Testis (tissue), 2 donors: ENCODE data around the gene LACTB.

Experiments used
- POLR2A ChIP-seq: fragments of 450-650 bp; IDR thresholded peaks from one replicate; pipeline ENCODE4 v1.6.1; 2017; ENCODE audit warnings: antibody characterized with exemption, mild to moderate bottlenecking, moderate library complexity
- TF ChIP-seq, protein P1 (sequence below), 3 experiments: fragments of 450-650 bp in 2 of 3; fragments of 200-600 bp in 1 of 3; sonication (generic) in 1 of 3; IDR thresholded peaks; one replicate each; pipeline ENCODE4 v1.5.1; 2016 to 2019; ENCODE audit warnings: antibody characterized with exemption in 3 of 3, mild to moderate bottlenecking in 2 of 3, moderate library complexity in 1 of 3

- TF ChIP-seq POLR2A = no peak
- TF ChIP-seq, protein P1, sequence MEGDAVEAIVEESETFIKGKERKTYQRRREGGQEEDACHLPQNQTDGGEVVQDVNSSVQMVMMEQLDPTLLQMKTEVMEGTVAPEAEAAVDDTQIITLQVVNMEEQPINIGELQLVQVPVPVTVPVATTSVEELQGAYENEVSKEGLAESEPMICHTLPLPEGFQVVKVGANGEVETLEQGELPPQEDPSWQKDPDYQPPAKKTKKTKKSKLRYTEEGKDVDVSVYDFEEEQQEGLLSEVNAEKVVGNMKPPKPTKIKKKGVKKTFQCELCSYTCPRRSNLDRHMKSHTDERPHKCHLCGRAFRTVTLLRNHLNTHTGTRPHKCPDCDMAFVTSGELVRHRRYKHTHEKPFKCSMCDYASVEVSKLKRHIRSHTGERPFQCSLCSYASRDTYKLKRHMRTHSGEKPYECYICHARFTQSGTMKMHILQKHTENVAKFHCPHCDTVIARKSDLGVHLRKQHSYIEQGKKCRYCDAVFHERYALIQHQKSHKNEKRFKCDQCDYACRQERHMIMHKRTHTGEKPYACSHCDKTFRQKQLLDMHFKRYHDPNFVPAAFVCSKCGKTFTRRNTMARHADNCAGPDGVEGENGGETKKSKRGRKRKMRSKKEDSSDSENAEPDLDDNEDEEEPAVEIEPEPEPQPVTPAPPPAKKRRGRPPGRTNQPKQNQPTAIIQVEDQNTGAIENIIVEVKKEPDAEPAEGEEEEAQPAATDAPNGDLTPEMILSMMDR (IDR thresholded peaks at IDR 0.05) = no peak
Measured at GRCh38 chr15:63140936-63141335, 19.3 kb downstream of the LACTB start.
